Epidermal melanocyte (primary cell): ENCODE data around the gene NFE2.
A peak's percentile ranks its signal among the peaks of the same experiment; 100 is the strongest.

ENCODE experiments used
- DNase-seq: peaks from one replicate; pipeline ENCODE4 v3.0.0; 2011; ENCODE audit warnings: low spot score; ENCODE audit not compliant: insufficient read length

Gene NFE2

DNA sequence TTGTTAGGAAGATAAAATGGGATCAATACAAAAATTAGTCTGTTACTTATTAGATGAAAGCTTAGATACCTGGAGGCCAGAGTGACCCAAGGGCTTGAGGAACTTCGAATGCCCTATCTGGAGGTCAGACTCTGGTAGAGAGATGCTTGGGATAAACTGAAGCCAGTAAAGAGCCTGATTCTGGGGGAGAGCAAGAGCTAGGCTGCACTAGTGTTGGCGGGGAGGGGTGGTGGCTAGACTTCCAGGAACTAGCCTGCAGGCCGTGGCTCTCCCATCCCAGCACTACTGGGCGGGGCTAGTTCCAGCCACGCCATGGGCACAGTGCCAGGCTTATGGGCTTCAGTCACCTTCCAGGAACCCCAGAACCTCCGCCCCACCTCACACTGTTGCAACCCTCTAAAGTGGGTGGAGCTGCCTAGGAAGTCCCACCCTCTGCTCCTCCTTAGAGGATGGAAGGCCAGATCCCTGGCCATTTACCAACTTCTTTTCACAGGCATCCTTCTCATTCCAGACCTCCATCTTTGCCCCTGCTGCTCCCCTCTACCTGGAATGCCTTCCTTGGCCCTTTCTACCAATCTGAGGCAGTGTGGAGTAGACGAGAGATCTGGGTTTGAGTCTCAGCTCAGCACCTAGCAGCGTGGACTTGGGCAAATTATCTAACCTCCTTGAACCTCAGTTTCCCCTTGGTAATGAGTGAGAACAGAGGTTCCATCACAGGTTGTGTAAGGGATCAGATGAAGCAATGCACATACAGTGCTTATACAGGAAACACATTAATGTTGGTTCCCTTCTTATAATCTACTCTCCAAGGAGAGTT is 6.3 kb upstream of the NFE2 start:
- DNase-seq: no peak

- no peak for DNase-seq
These were observed 3.5 kb upstream of the NFE2 start for GRCh38 chr12:54304187-54304810.

GRCh38 chr12:54303640-54304039 is 2.8 kb upstream of the NFE2 start:
- DNase-seq: no peak

DNA sequence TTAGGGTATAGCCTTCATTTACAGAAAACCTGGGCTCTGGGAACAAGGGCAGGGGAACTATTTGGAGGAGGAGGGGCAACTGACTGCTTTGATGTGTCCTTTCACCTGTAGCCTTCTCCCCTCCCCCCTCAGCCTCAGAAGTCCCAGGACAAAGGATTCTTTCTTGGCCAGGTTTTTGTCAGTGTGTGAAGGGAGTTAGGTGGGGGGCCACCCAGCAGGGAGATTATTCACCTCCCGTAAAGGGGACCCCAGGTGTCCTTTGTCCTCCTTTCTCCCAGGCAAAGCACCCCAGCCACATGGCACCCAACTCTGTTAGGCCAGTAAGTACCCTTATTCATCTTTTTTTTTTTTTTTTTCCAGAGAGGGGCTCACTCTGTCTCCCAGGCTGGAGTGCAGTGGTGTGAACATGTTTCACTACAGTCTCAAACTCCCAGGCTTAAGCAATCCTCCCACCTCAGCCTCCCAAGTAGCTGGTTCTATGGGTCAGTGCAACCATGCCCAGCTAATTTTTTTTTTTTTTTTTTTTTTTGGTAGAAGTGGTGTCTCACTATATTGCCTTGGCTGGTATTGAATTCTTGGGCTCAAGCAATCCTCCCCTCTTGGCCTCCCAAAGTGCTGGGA is 723 bp upstream of the NFE2 start:
- no peak for DNase-seq

- no peak for DNase-seq
These were observed 537 bp downstream of the NFE2 start for GRCh38 chr12:54300225-54300731.

- no peak for DNase-seq
These were observed 1.1 kb downstream of the NFE2 start for GRCh38 chr12:54299515-54300224.

- DNase-seq: no peak
These were observed 1.9 kb downstream of the NFE2 start for GRCh38 chr12:54298904-54299303.

DNA sequence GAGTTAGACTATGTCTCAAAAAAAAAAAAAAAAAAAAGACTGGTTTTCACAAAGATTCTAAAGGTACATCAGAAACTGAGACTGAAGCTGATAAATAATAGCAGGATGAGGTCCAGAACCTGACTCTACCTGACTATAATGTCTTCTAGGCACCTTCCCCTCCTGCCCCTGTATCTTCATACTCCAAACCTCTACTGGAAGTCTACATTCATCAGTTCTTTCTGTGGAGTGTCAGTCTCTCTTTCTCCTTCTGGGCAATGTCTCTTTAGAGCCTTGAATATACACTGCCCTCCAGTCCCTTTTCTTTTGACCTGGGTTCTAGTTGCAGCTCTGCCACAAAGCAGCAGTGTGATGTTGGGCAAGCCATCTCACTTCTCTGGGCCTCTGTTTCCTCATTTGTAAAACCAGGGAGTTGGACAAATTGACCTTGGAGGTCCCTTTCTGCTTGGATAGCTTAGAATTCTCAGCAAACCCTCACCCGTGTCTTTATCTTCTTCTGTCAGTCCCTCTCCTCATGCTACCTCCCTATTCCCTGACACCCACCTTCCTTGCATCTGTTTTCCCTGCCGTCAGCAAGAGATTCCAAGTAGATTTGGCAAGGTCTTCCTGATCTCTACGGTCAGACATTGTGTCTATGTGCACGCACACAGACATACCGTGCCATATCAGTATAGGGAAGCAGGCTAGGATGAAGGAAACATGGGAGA is 4.3 kb downstream of the NFE2 start:
- DNase-seq: no peak

DNA sequence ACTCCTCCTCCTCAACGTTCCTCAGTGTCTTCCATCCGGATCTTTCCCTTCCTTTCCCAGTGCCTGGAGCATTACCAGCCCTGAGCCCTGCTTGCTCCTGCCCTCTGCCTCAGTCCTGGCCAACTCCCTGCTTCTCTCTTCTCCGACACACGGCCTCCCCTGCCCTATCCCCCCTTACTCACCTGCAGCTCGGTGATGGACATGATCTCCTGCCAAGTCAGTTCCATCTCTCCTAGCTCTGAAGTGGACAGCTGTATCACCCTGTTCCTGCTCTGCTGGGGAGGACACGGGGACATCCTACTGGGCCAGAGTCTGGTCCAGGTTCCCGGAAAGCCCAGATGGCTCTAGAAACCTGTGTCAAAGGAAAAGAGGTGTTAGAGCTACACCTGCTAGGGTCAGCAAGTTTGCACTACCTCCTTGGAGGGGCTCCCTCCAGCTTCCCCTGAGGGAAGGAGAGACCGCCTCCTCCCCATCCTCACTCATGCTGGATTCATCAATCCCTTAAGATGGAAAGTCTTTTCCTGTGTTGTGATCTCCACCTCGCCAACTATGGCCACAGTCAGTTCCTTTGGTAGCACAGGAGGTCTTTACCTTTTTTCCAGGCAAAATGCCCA is 5.8 kb downstream of the NFE2 start:
- DNase-seq: no peak

DNA sequence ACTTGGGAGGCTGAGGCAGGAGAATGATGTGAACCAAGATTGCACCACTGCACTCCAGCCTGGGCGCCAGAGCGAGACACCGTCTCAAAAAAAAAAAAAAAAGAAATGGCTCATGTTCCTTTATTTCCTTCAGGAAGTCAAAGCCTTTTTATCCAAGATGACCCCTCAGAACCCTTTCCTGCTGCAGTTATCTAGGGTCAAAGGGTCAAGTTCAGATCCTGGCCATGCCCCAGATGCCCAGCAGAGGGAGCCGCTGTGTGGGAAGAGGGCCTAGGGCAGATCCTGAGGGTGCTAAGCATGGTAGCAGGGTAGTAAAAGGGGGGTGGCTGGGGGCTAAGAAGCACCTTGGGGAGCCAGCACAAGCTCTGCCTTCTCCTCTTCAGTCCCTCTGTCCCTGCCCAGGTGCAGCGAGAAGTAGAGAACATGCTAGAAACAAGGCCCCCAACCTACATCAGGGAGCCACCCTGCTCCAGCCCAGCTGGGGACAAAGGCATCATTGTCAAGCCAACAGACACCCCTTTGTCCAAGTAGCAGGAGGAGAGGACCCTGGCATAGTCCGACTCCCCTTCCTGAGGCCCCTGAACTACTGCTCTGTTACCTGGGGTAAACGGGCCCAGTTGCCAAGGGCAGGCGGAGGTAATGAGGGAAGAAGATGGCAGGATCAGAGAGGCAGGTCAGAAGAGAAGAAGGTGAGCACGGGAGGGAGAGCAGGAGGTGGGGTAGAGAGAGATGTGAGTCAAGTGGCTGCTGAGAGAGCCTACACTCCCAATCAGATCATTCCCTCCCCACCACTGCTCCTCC is 6.5 kb downstream of the NFE2 start:
- DNase-seq: peak; percentile 77

GRCh38 chr12:54292931-54293241 is 7.9 kb downstream of the NFE2 start:
- no peak for DNase-seq

DNA sequence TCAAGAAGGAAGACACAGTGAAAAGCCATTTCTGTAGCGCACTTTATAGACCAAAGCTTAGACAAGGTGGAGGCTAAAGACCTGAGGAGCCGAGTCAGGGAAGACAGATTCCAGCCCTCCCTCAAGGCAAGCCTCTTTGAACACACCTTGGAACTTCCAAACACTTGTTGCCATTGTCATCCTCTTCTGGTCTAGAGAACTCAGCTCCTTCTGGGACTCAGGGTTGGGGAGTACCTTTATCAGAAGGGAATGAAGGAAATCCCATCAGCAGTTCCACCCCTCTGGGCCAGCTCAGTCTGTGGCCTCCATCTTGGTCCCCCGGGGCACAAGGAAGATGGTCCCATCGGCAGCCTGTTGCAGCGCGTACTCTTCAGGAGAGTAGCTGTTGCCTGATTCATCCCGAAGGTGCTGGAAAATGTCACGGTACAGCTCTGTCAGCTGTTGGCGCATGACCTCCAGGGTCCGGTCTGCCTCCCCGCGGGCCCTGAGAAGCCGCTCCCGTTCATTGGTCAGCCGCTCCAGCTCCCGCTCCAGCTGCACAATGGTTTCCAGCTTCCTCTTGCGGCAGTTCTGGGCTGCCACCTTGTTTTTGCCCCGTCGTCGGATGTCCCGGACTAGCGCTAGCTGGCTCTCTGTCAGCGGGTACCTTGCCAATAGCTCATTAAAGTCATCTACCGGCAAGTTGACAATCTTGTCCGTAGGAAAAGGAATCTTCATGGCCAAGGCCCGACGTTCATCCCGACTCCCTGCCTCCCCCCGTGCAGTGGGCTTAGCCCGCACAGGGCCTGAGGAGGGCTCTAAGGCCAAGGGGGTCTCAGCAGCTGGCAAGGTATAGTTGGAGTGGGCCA is 8.5 kb downstream of the NFE2 start:
- no peak for DNase-seq

DNA sequence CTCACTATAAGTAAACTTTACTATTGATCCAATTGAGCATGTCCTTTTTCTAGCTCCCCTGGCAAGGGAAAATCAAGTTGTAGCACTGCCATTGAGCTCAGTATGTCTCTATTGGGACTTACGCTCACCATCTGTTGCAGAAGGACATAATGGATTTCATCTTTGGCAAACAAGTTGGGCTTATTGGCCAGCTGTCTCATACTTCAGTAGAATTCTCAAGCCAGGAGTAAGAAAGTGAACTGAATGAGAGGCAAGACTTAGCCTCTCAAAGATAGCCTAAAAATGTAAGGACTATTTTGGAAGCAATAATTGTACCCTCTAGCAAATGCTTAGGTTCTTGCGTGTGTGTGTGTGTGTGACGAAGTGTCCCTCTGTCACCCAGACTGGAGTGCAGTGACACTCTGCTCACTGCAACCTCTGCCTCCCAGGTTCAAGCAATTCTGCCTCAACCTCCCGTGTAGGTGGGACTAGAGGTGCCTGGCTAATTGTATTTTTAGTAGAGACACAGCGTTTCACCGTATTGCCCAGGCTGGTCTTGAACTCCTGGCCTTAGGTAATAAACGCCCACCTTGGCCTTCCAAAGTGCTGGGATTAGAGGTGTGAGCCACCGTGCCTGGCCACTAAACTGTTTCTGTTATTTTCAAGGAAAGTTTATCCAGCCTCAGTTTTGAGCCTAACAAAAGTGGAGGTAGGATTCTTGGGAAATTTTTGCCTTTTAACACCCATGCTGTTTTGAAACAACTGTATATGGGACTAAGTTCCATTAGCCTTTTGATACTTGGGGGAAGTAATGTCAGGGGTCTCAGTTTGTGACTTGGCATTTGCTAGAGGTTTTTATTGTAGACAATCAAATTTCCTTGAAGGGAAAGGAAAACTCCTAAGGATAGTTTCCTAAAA is 13.3 kb downstream of the NFE2 start:
- no peak for DNase-seq

GRCh38 chr12:54286042-54287030 is 14.5 kb downstream of the NFE2 start:
- no peak for DNase-seq

DNA sequence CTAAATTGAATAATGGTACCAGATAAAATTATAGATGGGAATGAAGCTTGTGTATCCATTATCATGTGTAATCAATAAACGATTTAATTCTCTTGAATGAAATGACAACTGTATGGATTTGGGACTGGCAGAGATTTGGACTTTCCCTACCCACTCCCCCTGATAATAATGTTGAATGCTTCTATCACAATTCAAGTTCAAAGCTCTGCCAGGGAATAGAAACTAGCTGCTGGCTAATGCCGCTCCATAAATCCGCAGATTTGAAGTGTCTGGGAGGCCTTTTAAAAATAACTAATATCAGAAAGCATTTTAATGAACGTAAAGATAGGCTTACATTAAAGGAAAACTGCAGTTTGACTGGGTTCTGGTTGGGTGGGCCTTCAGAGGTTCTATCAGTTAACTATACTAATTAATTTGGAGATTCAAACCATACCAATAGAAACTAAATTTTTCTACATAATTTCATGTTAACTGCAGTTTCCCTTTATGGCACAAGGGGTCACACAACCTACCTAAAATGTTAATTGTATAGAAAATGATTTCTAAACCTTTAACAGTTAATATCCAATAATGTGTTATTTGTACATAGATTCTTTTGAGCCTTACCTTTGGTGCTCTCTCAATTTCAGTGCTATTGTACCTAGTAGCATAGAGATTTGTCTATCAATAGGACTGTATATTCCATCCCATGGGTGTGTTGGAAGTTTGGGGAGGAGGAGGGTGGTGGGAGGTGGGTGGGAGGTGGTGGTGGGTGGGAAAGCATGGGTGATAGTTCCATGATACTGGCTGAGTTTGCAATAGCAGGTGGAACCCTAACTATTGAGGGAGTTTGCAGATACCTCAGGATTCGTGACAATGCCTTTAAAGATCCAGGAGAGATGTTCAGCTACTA is 15.4 kb downstream of the NFE2 start:
- no peak for DNase-seq
